Panc1 (cell line): ENCODE data around the gene RHD. TPM values are rescaled to one million over a fixed set of nuclear protein-coding genes. Genes with fewer than 3 reads are reported as not detected.
A peak's percentile ranks its signal among the peaks of the same experiment; 100 is the strongest.
"Not testable (repeated sequence)": the region's sequence is repeated elsewhere in the genome, so short reads cannot be mapped to it uniquely, and the experiment has no call there.

Source experiments
- ATAC-seq: fragments of 200-7000 bp; cut with Tn5 transposase; 2 replicates; pipeline ENCODE4 v1.9.1; 2020; ENCODE audit warnings: mild to moderate bottlenecking, moderate library complexity
- BruUV-seq: library from RNA; stranded (reverse); fragments of 400-500 nt; replicated peaks from 2 replicates; lab custom pipeline; 2021; lab: Mats Ljungman, UMichigan
- CTCF ChIA-PET: fragments of 300-600 bp; sonication (Branson Sonifier 250); formaldehyde crosslinking; loops from one replicate; lab custom pipeline; 2022; ENCODE audit warnings: antibody characterized with exemption; lab: Charles Lee
- POLR2A ChIA-PET: fragments of 300-600 bp; sonication (Branson Sonifier 250); formaldehyde crosslinking; loops from one replicate; lab custom pipeline; 2022; ENCODE audit warnings: antibody characterized with exemption; lab: Charles Lee
- DNase-seq: peaks from one replicate; pipeline ENCODE4 v3.0.0-alpha.2; 2010; ENCODE audit warnings: low read depth, low spot score
- H3K27ac ChIP-seq: 2 replicates; pipeline ENCODE4 v1.5.1; 2011; ENCODE audit warnings: mild to moderate bottlenecking, low read length, inconsistent platforms
- H3K27me3 ChIP-seq: fragments of 200-500 bp; sonication (Bioruptor generic); 2 replicates; pipeline ENCODE4 v1.6.0; 2014; ENCODE audit warnings: low read length, inconsistent platforms; ENCODE audit not compliant: control insufficient read depth, insufficient read depth
- H3K36me3 ChIP-seq: fragments of 200-500 bp; sonication (Bioruptor generic); 2 replicates; pipeline ENCODE4 v1.5.1; 2014; ENCODE audit warnings: inconsistent platforms, mild to moderate bottlenecking, low read length, moderate library complexity; ENCODE audit not compliant: control insufficient read depth, insufficient read depth
- H3K4me1 ChIP-seq: 2 replicates; pipeline ENCODE4 v1.5.1; 2011; ENCODE audit warnings: inconsistent platforms, mild to moderate bottlenecking, low read length, moderate library complexity; ENCODE audit not compliant: control insufficient read depth, insufficient read depth
- H3K4me3 ChIP-seq, 2 experiments: 2 replicates each; pipeline ENCODE4 v1.5.1; 2011 to 2012; ENCODE audit warnings: low read depth in 2 of 2, low read length in 2 of 2, mild to moderate bottlenecking in 2 of 2, inconsistent platforms in 1 of 2, moderate library complexity in 1 of 2
- H3K9me3 ChIP-seq: fragments of 200-500 bp; sonication (Bioruptor generic); 2 replicates; pipeline ENCODE4 v1.5.1; 2014; ENCODE audit warnings: low read depth, mild to moderate bottlenecking, inconsistent platforms, low read length, moderate library complexity; ENCODE audit not compliant: control insufficient read depth, insufficient read depth
- POLR2AphosphoS5 ChIP-seq: IDR thresholded peaks from 2 replicates; pipeline ENCODE4 v1.6.1; 2012; ENCODE audit warnings: mild to moderate bottlenecking, low read depth, low read length, moderate library complexity
- SIN3A ChIP-seq: IDR thresholded peaks from 2 replicates; pipeline ENCODE4 v1.6.1; 2012; ENCODE audit warnings: low read depth, mild to moderate bottlenecking, low read length, moderate library complexity, borderline replicate concordance; ENCODE audit not compliant: insufficient read depth
- TCF7L2 ChIP-seq: IDR thresholded peaks from 2 replicates; pipeline ENCODE4 v1.6.1; 2011; ENCODE audit warnings: mild to moderate bottlenecking, low read depth, low read length, inconsistent platforms
- in situ Hi-C: cut with HindIII; loops from 2 replicates; pipeline ENCODE4 v1.10.0; 2016; ENCODE audit warnings: low sequenced_read_pairs, low pct_unique_long_range_greater_than_20kb
- intact Hi-C: fragments of 100-400 bp; cut with micrococcal nuclease; formaldehyde crosslinking; loops from one replicate; pipeline ENCODE4 v1.10.0; 2022; ENCODE audit not compliant: unreplicated experiment
- total RNA-seq: library from RNA; stranded (reverse); gene quantifications from one replicate; pipeline ENCODE4 v1.2.1, GENCODE V29; 2021; ENCODE audit not compliant: unreplicated experiment
- TF ChIP-seq, protein P1 (sequence below): fragments of 450-650 bp; IDR thresholded peaks from 2 replicates; pipeline ENCODE4 v1.5.1; 2017; ENCODE audit warnings: mild to moderate bottlenecking
- TF ChIP-seq, protein P2 (sequence below), 2 experiments: IDR thresholded peaks; 2 replicates each; pipeline ENCODE4 v1.6.1; 2011 to 2012; ENCODE audit warnings: low read depth in 2 of 2, control low read depth in 1 of 2, low read length in 1 of 2, mild to moderate bottlenecking in 1 of 2, moderate library complexity in 1 of 2; ENCODE audit not compliant: insufficient read depth in 1 of 2

Gene RHD
- total RNA-seq, 1 experiment from 2014 or later = not detected

GRCh38 chr1:25360596-25361581 is 88.6 kb downstream of the RHD start:
- TSS peak; percentile 65 for BruUV-seq
- Histone ChIP-seq H3K36me3 (peaks cover 13% of the 10 kb centered on the region), H3K4me1 (no peaks in the 10 kb centered on the region; the same call in 1 of the 2 replicates), H3K9me3 (no peaks in the 10 kb centered on the region), H3K27ac (no peak overlapping the region), H3K27me3 (no peaks in the 10 kb centered on the region), H3K4me3 (no peak overlapping the region)
- in situ Hi-C loops (no loop called here), intact Hi-C loops (no loop called here)
- peak; percentile 60; the same call in 1 of the 2 replicates for ATAC-seq
- ChIA-PET POLR2A (no interaction called here), CTCF (no interaction called here)
- no peak for DNase-seq
- TF ChIP-seq TCF7L2 (no peak), POLR2AphosphoS5 (no peak), SIN3A (no peak)
- TF ChIP-seq, protein P1, sequence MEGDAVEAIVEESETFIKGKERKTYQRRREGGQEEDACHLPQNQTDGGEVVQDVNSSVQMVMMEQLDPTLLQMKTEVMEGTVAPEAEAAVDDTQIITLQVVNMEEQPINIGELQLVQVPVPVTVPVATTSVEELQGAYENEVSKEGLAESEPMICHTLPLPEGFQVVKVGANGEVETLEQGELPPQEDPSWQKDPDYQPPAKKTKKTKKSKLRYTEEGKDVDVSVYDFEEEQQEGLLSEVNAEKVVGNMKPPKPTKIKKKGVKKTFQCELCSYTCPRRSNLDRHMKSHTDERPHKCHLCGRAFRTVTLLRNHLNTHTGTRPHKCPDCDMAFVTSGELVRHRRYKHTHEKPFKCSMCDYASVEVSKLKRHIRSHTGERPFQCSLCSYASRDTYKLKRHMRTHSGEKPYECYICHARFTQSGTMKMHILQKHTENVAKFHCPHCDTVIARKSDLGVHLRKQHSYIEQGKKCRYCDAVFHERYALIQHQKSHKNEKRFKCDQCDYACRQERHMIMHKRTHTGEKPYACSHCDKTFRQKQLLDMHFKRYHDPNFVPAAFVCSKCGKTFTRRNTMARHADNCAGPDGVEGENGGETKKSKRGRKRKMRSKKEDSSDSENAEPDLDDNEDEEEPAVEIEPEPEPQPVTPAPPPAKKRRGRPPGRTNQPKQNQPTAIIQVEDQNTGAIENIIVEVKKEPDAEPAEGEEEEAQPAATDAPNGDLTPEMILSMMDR = no peak
- TF ChIP-seq, protein P2, sequence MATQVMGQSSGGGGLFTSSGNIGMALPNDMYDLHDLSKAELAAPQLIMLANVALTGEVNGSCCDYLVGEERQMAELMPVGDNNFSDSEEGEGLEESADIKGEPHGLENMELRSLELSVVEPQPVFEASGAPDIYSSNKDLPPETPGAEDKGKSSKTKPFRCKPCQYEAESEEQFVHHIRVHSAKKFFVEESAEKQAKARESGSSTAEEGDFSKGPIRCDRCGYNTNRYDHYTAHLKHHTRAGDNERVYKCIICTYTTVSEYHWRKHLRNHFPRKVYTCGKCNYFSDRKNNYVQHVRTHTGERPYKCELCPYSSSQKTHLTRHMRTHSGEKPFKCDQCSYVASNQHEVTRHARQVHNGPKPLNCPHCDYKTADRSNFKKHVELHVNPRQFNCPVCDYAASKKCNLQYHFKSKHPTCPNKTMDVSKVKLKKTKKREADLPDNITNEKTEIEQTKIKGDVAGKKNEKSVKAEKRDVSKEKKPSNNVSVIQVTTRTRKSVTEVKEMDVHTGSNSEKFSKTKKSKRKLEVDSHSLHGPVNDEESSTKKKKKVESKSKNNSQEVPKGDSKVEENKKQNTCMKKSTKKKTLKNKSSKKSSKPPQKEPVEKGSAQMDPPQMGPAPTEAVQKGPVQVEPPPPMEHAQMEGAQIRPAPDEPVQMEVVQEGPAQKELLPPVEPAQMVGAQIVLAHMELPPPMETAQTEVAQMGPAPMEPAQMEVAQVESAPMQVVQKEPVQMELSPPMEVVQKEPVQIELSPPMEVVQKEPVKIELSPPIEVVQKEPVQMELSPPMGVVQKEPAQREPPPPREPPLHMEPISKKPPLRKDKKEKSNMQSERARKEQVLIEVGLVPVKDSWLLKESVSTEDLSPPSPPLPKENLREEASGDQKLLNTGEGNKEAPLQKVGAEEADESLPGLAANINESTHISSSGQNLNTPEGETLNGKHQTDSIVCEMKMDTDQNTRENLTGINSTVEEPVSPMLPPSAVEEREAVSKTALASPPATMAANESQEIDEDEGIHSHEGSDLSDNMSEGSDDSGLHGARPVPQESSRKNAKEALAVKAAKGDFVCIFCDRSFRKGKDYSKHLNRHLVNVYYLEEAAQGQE (IDR thresholded peaks at IDR 0.05; ENCODE audit: insufficient read depth in 1 of 2, low read depth in 2 of 2, low read length in 1 of 2) = no peak

DNA sequence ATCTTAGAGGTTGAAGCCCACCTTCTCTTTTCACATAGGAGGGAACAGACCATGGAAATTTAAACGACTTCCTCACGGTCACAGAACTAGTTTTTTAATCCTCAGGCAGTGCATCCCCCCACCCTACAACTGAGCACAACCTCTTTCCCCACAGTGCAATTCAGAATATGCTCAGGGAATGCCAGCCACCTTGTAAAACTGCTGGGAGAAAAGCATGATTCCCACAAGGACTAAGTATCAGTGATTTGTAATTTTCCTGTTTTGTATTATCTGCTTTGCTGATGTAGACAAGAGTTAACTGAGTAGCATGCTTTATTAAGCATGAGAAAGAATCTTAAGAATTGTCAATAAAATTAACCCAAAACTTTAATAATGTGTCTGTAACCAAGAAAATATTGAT is 89.6 kb downstream of the RHD start:
- Histone ChIP-seq H3K27ac (no peak overlapping the region), H3K9me3 (no peaks in the 10 kb centered on the region), H3K4me3 (no peak overlapping the region), H3K4me1 (no peaks in the 10 kb centered on the region; the same call in 1 of the 2 replicates), H3K36me3 (peaks cover 8% of the 10 kb centered on the region), H3K27me3 (no peaks in the 10 kb centered on the region)
- CTCF ChIA-PET = no interaction called here
- POLR2A ChIA-PET = no interaction called here
- in situ Hi-C loops = no loop called here
- ATAC-seq = no peak
- TF ChIP-seq POLR2AphosphoS5 = no peak
- no peak for TF ChIP-seq TCF7L2
- TF ChIP-seq SIN3A = no peak
- TF ChIP-seq, protein P1 = no peak
- TF ChIP-seq, protein P2 (IDR thresholded peaks at IDR 0.05; ENCODE audit: insufficient read depth in 1 of 2, low read depth in 2 of 2, low read length in 1 of 2) = no peak
- no peak for DNase-seq
- no TSS peak for BruUV-seq
- intact Hi-C loops = no loop called here

- BruUV-seq, in situ Hi-C loops, intact Hi-C loops: not testable (repeated sequence)
Measured at GRCh38 chr1:25362634-25363559, 90.6 kb downstream of the RHD start.

More at GRCh38 chr1:25362634-25363559, 90.6 kb downstream of the RHD start:
- H3K36me3 ChIP-seq, H3K27ac ChIP-seq, H3K9me3 ChIP-seq, DNase-seq, POLR2A ChIA-PET, H3K4me1 ChIP-seq, CTCF ChIA-PET, ATAC-seq, H3K27me3 ChIP-seq, H3K4me3 ChIP-seq: not testable (repeated sequence)
